Measurements from ENCODE around the gene ADGRE1. TPM values are rescaled to one million over a fixed set of nuclear protein-coding genes. Genes with fewer than 3 reads are reported as not detected.

Gene ADGRE1
- total RNA-seq, 1 donor from 2014 or later: 0.62 TPM

GRCh38 chr19:6935618-6936017 lies 48.2 kb downstream of the ADGRE1 start:
- DNase-seq (ENCODE audit: low spot score): no peak
- intact Hi-C loops (cut with DNase I): no loop called here

GRCh38 chr19:6945733-6946132 lies 58.4 kb downstream of the ADGRE1 start:
- intact Hi-C loops (cut with DNase I): no loop called here
- no peak for DNase-seq (ENCODE audit: low spot score)

GRCh38 chr19:6947745-6948144 lies 60.4 kb downstream of the ADGRE1 start:
- no peak for DNase-seq (ENCODE audit: low spot score)
- intact Hi-C loops (cut with DNase I): no loop called here

GRCh38 chr19:6948884-6949283 lies 61.5 kb downstream of the ADGRE1 start:
- intact Hi-C loops (cut with DNase I): no loop called here
- no peak for DNase-seq (ENCODE audit: low spot score)

- intact Hi-C loops (cut with DNase I): no loop called here
- DNase-seq (ENCODE audit: low spot score): no peak
These were observed 65.6 kb downstream of the ADGRE1 start for GRCh38 chr19:6952956-6953355.

- DNase-seq (ENCODE audit: low spot score): no peak
- intact Hi-C loops (cut with DNase I): no loop called here
These were observed 67.7 kb downstream of the ADGRE1 start for GRCh38 chr19:6955082-6955481.

GRCh38 chr19:6956573-6956972 lies 69.2 kb downstream of the ADGRE1 start:
- no peak for DNase-seq (ENCODE audit: low spot score)
- intact Hi-C loops (cut with DNase I): no loop called here

- intact Hi-C loops (cut with DNase I): no loop called here
These were observed 71.4 kb downstream of the ADGRE1 start for GRCh38 chr19:6958791-6959190.

GRCh38 chr19:6963244-6963852 lies 76.0 kb downstream of the ADGRE1 start:
- intact Hi-C loops (cut with DNase I): no loop called here
- DNase-seq (ENCODE audit: low spot score): no peak

More at GRCh38 chr19:6958791-6959190, 71.4 kb downstream of the ADGRE1 start:
- DNase-seq (ENCODE audit: low spot score): no peak

- intact Hi-C loops (cut with DNase I): no loop called here
These were observed 76.6 kb downstream of the ADGRE1 start for GRCh38 chr19:6963937-6964336.

GRCh38 chr19:6967967-6968366 lies 80.6 kb downstream of the ADGRE1 start:
- no peak for DNase-seq (ENCODE audit: low spot score)
- intact Hi-C loops (cut with DNase I): no loop called here

More at GRCh38 chr19:6963937-6964336, 76.6 kb downstream of the ADGRE1 start:
- DNase-seq (ENCODE audit: low spot score): no peak

GRCh38 chr19:6969490-6969889 lies 82.1 kb downstream of the ADGRE1 start:
- DNase-seq (ENCODE audit: low spot score): no peak
- intact Hi-C loops (cut with DNase I): no loop called here

- DNase-seq (ENCODE audit: low spot score): no peak
- intact Hi-C loops (cut with DNase I): no loop called here
These were observed 82.6 kb downstream of the ADGRE1 start for GRCh38 chr19:6970021-6970420.

- DNase-seq (ENCODE audit: low spot score): no peak
- intact Hi-C loops (cut with DNase I): no loop called here
These were observed 83.1 kb downstream of the ADGRE1 start for GRCh38 chr19:6970443-6970842.

- no peak for DNase-seq (ENCODE audit: low spot score)
- intact Hi-C loops (cut with DNase I): no loop called here
These were observed 84.0 kb downstream of the ADGRE1 start for GRCh38 chr19:6971366-6971765.

GRCh38 chr19:6976197-6976596 lies 88.8 kb downstream of the ADGRE1 start:
- intact Hi-C loops (cut with DNase I): no loop called here

GRCh38 chr19:6979399-6979798 lies 92.0 kb downstream of the ADGRE1 start:
- DNase-seq (ENCODE audit: low spot score): no peak
- intact Hi-C loops (cut with DNase I): no loop called here

More at GRCh38 chr19:6976197-6976596, 88.8 kb downstream of the ADGRE1 start:
- no peak for DNase-seq (ENCODE audit: low spot score)

GRCh38 chr19:6983448-6983847 lies 96.1 kb downstream of the ADGRE1 start:
- DNase-seq (ENCODE audit: low spot score): no peak
- intact Hi-C loops (cut with DNase I): no loop called here

GRCh38 chr19:6987850-6988249 lies 100.5 kb downstream of the ADGRE1 start:
- intact Hi-C loops (cut with DNase I): no loop called here
- no peak for DNase-seq (ENCODE audit: low spot score)

- intact Hi-C loops (cut with DNase I): no loop called here
These were observed 100.9 kb downstream of the ADGRE1 start for GRCh38 chr19:6988257-6988656.

More at GRCh38 chr19:6988257-6988656, 100.9 kb downstream of the ADGRE1 start:
- no peak for DNase-seq (ENCODE audit: low spot score)
